ENCODE measurements around the gene CYSLTR2.
"Not testable (repeated sequence)": the region's sequence is repeated elsewhere in the genome, so short reads cannot be mapped to it uniquely, and the experiment has no call there.

Gene CYSLTR2

DNA sequence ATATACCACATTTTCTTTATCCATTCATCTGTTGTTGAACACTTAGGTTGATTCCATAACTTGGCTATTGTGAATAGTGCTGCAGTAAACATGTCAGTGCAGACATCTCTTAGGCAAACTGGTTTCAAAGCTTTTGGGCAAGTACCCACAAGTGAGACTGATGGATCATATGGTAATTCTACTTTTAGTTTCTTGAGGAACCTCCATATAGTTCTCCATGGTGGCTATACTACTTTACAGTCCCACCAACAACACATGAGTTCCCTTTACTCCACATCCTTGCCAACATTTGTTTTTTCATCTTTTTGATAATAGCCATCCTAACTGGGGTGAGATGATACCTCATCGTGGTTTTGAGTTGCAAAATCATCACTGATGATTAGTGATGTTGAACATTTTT, 8.5 kb downstream of the CYSLTR2 start (continued):
- TF ChIP-seq, protein P1, sequence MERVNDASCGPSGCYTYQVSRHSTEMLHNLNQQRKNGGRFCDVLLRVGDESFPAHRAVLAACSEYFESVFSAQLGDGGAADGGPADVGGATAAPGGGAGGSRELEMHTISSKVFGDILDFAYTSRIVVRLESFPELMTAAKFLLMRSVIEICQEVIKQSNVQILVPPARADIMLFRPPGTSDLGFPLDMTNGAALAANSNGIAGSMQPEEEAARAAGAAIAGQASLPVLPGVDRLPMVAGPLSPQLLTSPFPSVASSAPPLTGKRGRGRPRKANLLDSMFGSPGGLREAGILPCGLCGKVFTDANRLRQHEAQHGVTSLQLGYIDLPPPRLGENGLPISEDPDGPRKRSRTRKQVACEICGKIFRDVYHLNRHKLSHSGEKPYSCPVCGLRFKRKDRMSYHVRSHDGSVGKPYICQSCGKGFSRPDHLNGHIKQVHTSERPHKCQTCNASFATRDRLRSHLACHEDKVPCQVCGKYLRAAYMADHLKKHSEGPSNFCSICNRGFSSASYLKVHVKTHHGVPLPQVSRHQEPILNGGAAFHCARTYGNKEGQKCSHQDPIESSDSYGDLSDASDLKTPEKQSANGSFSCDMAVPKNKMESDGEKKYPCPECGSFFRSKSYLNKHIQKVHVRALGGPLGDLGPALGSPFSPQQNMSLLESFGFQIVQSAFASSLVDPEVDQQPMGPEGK (CRISPR knock-in tag; IDR thresholded peaks at IDR 0.05; ENCODE audit: borderline replicate concordance) = no peak
- TF ChIP-seq ZNF70 (CRISPR knock-in tag; IDR thresholded peaks at IDR 0.05) (no peak), PPARA (CRISPR knock-in tag; IDR thresholded peaks at IDR 0.05; ENCODE audit: borderline replicate concordance) (no peak)

DNA sequence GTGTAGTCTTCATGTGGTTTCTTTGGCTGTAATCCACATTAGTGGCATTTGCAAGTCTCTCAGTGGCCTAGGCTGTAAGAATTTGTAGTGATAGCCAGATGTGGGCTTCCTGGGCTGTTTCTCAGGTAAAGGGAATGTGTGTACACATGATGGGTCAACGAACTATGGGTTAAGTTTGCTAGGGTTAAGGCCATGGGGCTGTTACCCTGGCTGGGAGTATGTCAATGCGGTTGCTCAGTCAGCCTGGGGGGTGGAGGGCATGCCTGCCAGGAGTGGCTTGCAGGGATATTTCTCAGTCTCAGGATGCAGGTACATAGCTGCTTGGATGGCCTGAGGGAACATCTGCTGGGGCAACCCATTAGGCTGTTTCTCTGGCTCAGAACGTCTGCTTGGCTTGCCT, 13.4 kb downstream of the CYSLTR2 start:
- no peak for TF ChIP-seq ESRRG (CRISPR knock-in tag; IDR thresholded peaks at IDR 0.05)
- TF ChIP-seq GLIS3 (CRISPR knock-in tag; IDR thresholded peaks at IDR 0.05) = no peak
- TF ChIP-seq, protein P1 (CRISPR knock-in tag; IDR thresholded peaks at IDR 0.05; ENCODE audit: borderline replicate concordance) = no peak
- no peak for TF ChIP-seq TOX (CRISPR knock-in tag; IDR thresholded peaks at IDR 0.05; ENCODE audit: borderline replicate concordance)
- TF ChIP-seq, protein P2, sequence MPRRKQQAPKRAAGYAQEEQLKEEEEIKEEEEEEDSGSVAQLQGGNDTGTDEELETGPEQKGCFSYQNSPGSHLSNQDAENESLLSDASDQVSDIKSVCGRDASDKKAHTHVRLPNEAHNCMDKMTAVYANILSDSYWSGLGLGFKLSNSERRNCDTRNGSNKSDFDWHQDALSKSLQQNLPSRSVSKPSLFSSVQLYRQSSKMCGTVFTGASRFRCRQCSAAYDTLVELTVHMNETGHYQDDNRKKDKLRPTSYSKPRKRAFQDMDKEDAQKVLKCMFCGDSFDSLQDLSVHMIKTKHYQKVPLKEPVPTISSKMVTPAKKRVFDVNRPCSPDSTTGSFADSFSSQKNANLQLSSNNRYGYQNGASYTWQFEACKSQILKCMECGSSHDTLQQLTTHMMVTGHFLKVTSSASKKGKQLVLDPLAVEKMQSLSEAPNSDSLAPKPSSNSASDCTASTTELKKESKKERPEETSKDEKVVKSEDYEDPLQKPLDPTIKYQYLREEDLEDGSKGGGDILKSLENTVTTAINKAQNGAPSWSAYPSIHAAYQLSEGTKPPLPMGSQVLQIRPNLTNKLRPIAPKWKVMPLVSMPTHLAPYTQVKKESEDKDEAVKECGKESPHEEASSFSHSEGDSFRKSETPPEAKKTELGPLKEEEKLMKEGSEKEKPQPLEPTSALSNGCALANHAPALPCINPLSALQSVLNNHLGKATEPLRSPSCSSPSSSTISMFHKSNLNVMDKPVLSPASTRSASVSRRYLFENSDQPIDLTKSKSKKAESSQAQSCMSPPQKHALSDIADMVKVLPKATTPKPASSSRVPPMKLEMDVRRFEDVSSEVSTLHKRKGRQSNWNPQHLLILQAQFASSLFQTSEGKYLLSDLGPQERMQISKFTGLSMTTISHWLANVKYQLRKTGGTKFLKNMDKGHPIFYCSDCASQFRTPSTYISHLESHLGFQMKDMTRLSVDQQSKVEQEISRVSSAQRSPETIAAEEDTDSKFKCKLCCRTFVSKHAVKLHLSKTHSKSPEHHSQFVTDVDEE (CRISPR knock-in tag; IDR thresholded peaks at IDR 0.05) = no peak
- TF ChIP-seq ZC3H10 (CRISPR knock-in tag; IDR thresholded peaks at IDR 0.05) = no peak
- no peak for TF ChIP-seq CSDC2 (CRISPR knock-in tag; IDR thresholded peaks at IDR 0.05)
- TF ChIP-seq ZFP3 (CRISPR knock-in tag; IDR thresholded peaks at IDR 0.05) = no peak
- TF ChIP-seq SNAI2 (CRISPR knock-in tag; IDR thresholded peaks at IDR 0.05) = no peak
- TF ChIP-seq OSR1 (CRISPR knock-in tag; IDR thresholded peaks at IDR 0.05) = no peak
- TF ChIP-seq BACH2 (CRISPR knock-in tag; IDR thresholded peaks at IDR 0.05; ENCODE audit: borderline replicate concordance) = no peak
- TF ChIP-seq, protein P3, sequence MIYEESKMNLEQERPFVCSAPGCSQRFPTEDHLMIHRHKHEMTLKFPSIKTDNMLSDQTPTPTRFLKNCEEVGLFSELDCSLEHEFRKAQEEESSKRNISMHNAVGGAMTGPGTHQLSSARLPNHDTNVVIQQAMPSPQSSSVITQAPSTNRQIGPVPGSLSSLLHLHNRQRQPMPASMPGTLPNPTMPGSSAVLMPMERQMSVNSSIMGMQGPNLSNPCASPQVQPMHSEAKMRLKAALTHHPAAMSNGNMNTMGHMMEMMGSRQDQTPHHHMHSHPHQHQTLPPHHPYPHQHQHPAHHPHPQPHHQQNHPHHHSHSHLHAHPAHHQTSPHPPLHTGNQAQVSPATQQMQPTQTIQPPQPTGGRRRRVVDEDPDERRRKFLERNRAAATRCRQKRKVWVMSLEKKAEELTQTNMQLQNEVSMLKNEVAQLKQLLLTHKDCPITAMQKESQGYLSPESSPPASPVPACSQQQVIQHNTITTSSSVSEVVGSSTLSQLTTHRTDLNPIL (CRISPR knock-in tag; IDR thresholded peaks at IDR 0.05; ENCODE audit: low read depth) = no peak
- TF ChIP-seq PPARA (CRISPR knock-in tag; IDR thresholded peaks at IDR 0.05; ENCODE audit: borderline replicate concordance) = no peak
- no peak for TF ChIP-seq ZNF565 (CRISPR knock-in tag; conservative IDR thresholded peaks at IDR 0.05; ENCODE audit: low read depth)
- TF ChIP-seq ZNF8 (CRISPR knock-in tag; IDR thresholded peaks at IDR 0.05) = no peak
- ATAC-seq = no peak

DNA sequence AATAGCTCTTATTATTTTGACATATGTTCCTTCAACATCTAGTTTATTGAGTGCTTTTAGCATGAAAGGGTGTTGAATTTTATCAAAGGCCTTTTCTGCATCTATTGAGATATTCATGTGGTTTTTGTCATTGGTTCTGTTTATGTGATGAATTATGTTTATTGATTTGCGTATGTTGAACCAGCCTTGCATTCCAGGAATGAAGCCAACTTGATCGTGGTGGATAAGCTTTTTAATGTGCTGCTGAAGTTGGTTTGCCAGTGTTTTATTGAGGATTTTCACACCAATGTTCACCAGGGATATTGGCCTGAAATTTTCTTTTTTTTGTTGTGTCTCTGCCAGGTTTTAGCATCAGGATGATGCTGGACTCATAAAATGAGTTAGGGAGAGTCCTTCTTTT, 17.7 kb downstream of the CYSLTR2 start:
- ATAC-seq = not testable (repeated sequence)

DNA sequence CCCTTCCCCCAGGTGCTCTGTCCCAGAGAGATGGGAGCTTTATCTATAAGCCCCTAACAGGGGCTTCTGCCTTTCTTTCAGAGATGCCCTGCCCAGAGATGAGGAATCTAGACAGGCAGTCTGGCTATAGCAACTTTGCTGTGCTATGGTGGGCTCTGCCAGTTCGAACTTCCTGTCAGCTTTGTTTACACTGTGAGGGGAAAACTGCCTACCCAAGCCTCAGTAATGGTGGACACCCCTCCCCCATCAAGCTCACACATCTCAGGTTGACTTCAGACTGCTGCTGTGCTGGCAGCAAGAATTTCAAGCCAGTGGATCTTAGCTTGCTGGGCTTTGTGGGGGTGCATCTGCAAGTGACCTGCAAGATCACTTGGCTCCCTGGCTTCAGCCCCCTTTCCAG, 21.5 kb downstream of the CYSLTR2 start:
- TF ChIP-seq, protein P1 (CRISPR knock-in tag; IDR thresholded peaks at IDR 0.05; ENCODE audit: borderline replicate concordance) = no peak
- TF ChIP-seq ARNTL (CRISPR knock-in tag; IDR thresholded peaks at IDR 0.05; ENCODE audit: borderline replicate concordance, low read depth) = no peak
- TF ChIP-seq OSR1 (CRISPR knock-in tag; IDR thresholded peaks at IDR 0.05) = no peak
- TF ChIP-seq PPARA (CRISPR knock-in tag; IDR thresholded peaks at IDR 0.05; ENCODE audit: borderline replicate concordance) = no peak
- TF ChIP-seq ZNF565 (CRISPR knock-in tag; conservative IDR thresholded peaks at IDR 0.05; ENCODE audit: low read depth) = no peak
- TF ChIP-seq, protein P2 (CRISPR knock-in tag; IDR thresholded peaks at IDR 0.05) = no peak
- TF ChIP-seq GLIS3 (CRISPR knock-in tag; IDR thresholded peaks at IDR 0.05) = no peak
- no peak for TF ChIP-seq ISL1 (CRISPR knock-in tag; IDR thresholded peaks at IDR 0.05)
- no peak for TF ChIP-seq TOX (CRISPR knock-in tag; IDR thresholded peaks at IDR 0.05; ENCODE audit: borderline replicate concordance)
- TF ChIP-seq, protein P3 (CRISPR knock-in tag; IDR thresholded peaks at IDR 0.05; ENCODE audit: low read depth) = no peak
- TF ChIP-seq ZFP3 (CRISPR knock-in tag; IDR thresholded peaks at IDR 0.05) = no peak
- no peak for TF ChIP-seq ZNF8 (CRISPR knock-in tag; IDR thresholded peaks at IDR 0.05)
- ATAC-seq = no peak
